Common myeloid progenitor, CD34-positive (primary cell): ENCODE data around the gene CEND1.

Experiments
- CTCF ChIA-PET: fragments of 350-600 bp; sonication (Branson Sonifier 250); formaldehyde crosslinking; loops from one replicate; lab custom pipeline; 2021; ENCODE audit warnings: antibody characterized with exemption; lab: Charles Lee
- POLR2A ChIA-PET: fragments of 350-600 bp; sonication (Branson Sonifier 250); formaldehyde crosslinking; loops from one replicate; lab custom pipeline; 2021; ENCODE audit warnings: antibody characterized with exemption; lab: Charles Lee
- DNase-seq, 3 donors: peaks; one replicate each; pipeline versions ENCODE4 v3.0.0 to v3.0.0-alpha.2; 2013
- H3K27ac ChIP-seq, 2 experiments: 1 replicate in 1 of 2; 2 replicates in 1 of 2; pipeline ENCODE4 v1.7.0; 2013; ENCODE audit warnings: inconsistent platforms in 2 of 2, low read length in 2 of 2, mild to moderate bottlenecking in 2 of 2, low read depth in 1 of 2, moderate library complexity in 1 of 2; ENCODE audit not compliant: severe bottlenecking in 2 of 2, insufficient read depth in 1 of 2, poor library complexity in 1 of 2
- H3K27me3 ChIP-seq, 5 experiments: replicated peaks in 2 of 5; 1 replicate in 3 of 5; 2 replicates in 2 of 5; pipeline versions ENCODE4 v1.6.1 to v1.7.0; 2013; ENCODE audit warnings: low read length in 4 of 5, mild to moderate bottlenecking in 2 of 5, moderate library complexity in 2 of 5, inconsistent platforms in 1 of 5; ENCODE audit not compliant: insufficient read depth in 5 of 5, control insufficient read depth in 4 of 5
- H3K36me3 ChIP-seq, 4 experiments: 1 replicate in 2 of 4; 2 replicates in 2 of 4; pipeline versions ENCODE4 v1.6.1 to v1.7.0; 2013; ENCODE audit warnings: low read length in 3 of 4, control low read depth in 1 of 4, mild to moderate bottlenecking in 1 of 4; ENCODE audit not compliant: control insufficient read depth in 4 of 4, insufficient read depth in 4 of 4
- H3K4me1 ChIP-seq, 4 experiments: 1 replicate in 3 of 4; 2 replicates in 1 of 4; pipeline versions ENCODE4 v1.6.1 to v1.7.1; 2013; ENCODE audit warnings: low read length in 3 of 4, mild to moderate bottlenecking in 3 of 4, control low read depth in 1 of 4, inconsistent platforms in 1 of 4, moderate library complexity in 1 of 4; ENCODE audit not compliant: control insufficient read depth in 4 of 4, insufficient read depth in 4 of 4; ENCODE audit errors: control extremely low read depth in 1 of 4
- H3K4me3 ChIP-seq, 7 experiments: 1 replicate in 4 of 7; 2 replicates in 3 of 7; pipeline versions ENCODE4 v1.5.1 to v1.7.0; 2013; ENCODE audit warnings: mild to moderate bottlenecking in 7 of 7, low read length in 6 of 7, moderate library complexity in 6 of 7, inconsistent platforms in 2 of 7, low read depth in 2 of 7, control low read depth in 1 of 7; ENCODE audit not compliant: insufficient read depth in 4 of 7, control insufficient read depth in 1 of 7; ENCODE audit errors: extremely low read depth in 1 of 7
- H3K9me3 ChIP-seq, 5 experiments: 1 replicate in 4 of 5; 2 replicates in 1 of 5; pipeline versions ENCODE4 v1.6.1 to v1.7.1; 2013; ENCODE audit warnings: low read length in 4 of 5, mild to moderate bottlenecking in 2 of 5, inconsistent platforms in 1 of 5, low read depth in 1 of 5, moderate library complexity in 1 of 5; ENCODE audit not compliant: control insufficient read depth in 4 of 5, insufficient read depth in 2 of 5; ENCODE audit errors: control extremely low read depth in 1 of 5
- WGBS: methylation state at CpG from one replicate; pipeline ENCODE4 v1.1.5; 2013; ENCODE audit not compliant: insufficient coverage; 5-methylcytosine and 5-hydroxymethylcytosine counted together

Gene CEND1

DNA sequence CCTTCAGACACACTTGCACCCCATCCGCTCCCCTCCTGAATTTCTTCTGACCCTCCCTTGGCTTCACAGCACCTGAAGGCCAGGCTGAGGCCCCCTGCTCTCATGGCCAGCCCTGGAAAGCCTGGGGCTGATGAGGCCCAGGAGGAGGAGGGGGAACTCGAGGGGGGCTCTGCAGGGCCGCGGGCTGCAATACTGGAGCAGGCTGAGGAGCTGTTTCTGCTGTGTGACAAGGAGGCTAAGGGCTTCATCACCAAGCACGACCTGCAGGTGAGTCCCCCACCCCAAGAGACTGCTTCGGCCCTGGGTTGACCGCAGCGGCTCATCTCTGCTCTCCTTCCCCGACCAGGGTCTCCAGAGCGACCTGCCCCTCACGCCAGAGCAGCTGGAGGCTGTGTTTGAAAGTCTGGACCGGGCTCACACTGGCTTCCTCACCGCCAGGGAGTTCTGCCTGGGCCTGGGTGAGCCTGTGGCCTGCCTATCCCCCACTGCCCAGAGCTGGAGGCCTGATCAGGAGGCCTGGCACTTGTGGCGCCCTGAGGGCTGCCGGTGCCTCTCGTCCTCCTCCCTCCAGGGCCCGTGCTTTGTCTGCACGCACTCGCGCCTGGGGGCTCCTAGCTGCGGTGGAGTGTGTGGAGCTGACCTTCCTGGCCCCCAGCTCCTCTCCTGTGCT is 38.8 kb upstream of the CEND1 start:
- DNase-seq: peak in 1 of 3 donors; percentile 37
- CTCF ChIA-PET: interaction anchor here (1.0 to 2.1 kb wide), 4 partner anchors 10 to 19 kb away, joined by 3 to 15 read pairs (median 4); partner anchors contain the start of genes PNPLA2 and RPLP2
- Histone ChIP-seq H3K4me1 (peaks cover 0 to 72% (median 69%) of the 10 kb centered on the region in 4 experiments), H3K9me3 (no peaks in the 10 kb centered on the region), H3K4me3 (peak overlapping the region in 4 of 7 experiments; percentile 13 to 62 (median 54)), H3K36me3 (peaks cover 0 to 21% (median 13%) of the 10 kb centered on the region in 4 experiments), H3K27me3 (peaks cover 0 to 56% (median 22%) of the 10 kb centered on the region in 5 experiments), H3K27ac (no peak overlapping the region)
- WGBS: 87% methylated on average over 12 of the region's 21 CpGs
- POLR2A ChIA-PET: interaction anchor here (1.1 to 1.6 kb wide), 2 partner anchors 10 to 13 kb away, joined by 5 to 6 read pairs; partner anchors contain the start of genes PNPLA2 and POLR2L

DNA sequence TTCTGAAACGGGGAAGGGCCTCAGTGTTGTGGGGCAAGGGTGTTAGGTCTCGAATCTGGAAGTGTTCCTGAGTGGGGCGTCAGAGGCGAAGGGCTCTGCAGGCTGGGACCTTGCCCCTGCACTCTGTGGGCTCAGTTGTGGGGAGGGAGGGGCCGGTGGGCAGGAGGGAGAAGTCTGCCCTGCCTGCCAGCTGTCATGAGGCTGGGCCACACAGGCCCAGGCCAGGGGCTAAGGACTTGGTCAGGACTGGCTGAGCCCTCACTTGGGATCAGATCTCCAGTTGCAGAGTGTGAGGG is 38.0 kb upstream of the CEND1 start, which contains the start of gene CRACR2B:
CRACR2B (plus strand) TSS at position 23 of the 296 bp plus-strand sequence. CDS start 689 bp downstream, outside the sequence.
- 54% methylated on average over 5 of the region's 5 CpGs for WGBS
- H3K9me3 ChIP-seq: no peaks in the 10 kb centered on the region
- H3K4me3 ChIP-seq: peak within 1 kb of the TSS; percentile 13 to 71 (median 54)
- POLR2A ChIA-PET: interaction anchor here (1.6 kb wide), 1 partner anchor 9 kb away, joined by 6 read pairs; the partner anchor contains the start of gene PNPLA2
- H3K36me3 ChIP-seq: peaks cover 0 to 26% (median 14%) of the 10 kb centered on the region in 4 experiments
- DNase-seq: no peak
- CTCF ChIA-PET: interaction anchor here (1.4 to 2.1 kb wide), 3 partner anchors 9 to 13 kb away, joined by 4 to 15 read pairs (median 5); partner anchors contain the start of gene PNPLA2
- no peak within 1 kb of the TSS for H3K27ac ChIP-seq
- H3K27me3 ChIP-seq: peaks cover 0 to 56% (median 22%) of the 10 kb centered on the region in 5 experiments
- H3K4me1 ChIP-seq: peaks cover 0 to 65% (median 62%) of the 10 kb centered on the region in 4 experiments

DNA sequence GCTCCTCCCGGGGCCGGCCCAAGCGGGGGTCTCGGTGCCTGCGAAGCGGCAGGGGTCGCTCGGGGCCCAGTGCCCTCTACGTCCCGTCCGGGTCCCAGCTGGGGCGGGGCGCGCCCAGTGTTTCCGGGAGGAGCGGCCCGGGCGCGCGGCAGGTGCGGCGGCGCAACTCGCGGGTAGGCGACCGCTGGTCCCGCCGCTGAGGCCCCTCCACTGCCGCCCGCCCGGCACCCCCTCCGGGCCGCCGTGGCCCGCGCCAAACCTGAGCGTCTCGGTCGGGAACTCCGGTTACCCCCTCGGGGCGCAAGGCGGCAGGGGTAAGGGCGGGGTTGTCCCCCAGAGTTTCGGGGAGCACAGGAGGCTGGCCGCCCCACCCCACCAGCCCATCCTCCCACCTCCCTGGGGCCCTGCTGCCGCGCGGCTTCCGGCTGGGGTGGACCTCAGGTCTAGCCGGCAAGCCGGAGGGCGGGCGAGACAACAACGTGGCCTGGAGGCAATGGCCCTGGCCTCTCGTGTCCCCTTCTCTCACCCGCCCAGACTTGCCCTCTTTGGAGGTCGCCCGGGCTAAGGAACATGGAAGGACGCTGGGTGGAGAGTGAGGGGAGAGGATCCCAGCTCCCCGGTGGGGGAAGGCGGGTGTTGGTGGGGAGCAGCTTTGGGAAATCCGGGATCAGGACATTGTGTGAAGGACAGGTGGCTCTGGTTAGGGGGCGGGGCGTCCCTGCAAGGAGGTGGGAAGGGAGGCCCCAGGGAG is 37.4 kb upstream of the CEND1 start:
- POLR2A ChIA-PET: interaction anchor here (1.6 kb wide), 1 partner anchor 8 kb away, joined by 6 read pairs; the partner anchor contains the start of gene PNPLA2
- H3K27me3 ChIP-seq: peaks cover 0 to 54% (median 22%) of the 10 kb centered on the region in 5 experiments

DNA sequence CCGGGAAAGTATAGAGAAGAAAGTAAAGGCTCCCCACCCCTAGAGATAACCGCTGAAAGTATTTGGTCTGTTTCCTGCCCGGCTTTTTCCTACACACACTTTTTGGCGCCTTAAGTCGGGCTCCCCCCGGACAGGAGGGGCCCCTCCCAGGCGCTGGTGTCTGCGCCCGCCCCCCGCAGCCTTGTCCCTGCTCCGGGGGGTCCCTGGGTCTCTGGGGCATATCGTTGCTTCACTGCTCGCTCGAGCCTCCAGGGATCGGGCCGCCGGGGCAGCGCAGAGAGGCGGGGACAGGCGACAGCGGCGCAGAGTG is 36.9 kb upstream of the CEND1 start:
- under 1% methylated on average over 22 of the region's 22 CpGs for WGBS
- no peaks in the 10 kb centered on the region for H3K9me3 ChIP-seq
- peak overlapping the region; percentile 13 to 71 (median 54) for H3K4me3 ChIP-seq
- POLR2A ChIA-PET: interaction anchor here (0.9 kb wide), 1 partner anchor 16 kb away, joined by 3 read pairs; the partner anchor contains the start of gene TSPAN4
- H3K36me3 ChIP-seq: peaks cover 0 to 31% (median 16%) of the 10 kb centered on the region in 4 experiments
- H3K27ac ChIP-seq: no peak overlapping the region
- CTCF ChIA-PET: interaction anchor here (1.8 kb wide), 1 partner anchor 8 kb away, joined by 4 read pairs; no protein-coding TSS in a partner anchor
- no peak for DNase-seq
- peaks cover 0 to 49% (median 22%) of the 10 kb centered on the region in 5 experiments for H3K27me3 ChIP-seq
- H3K4me1 ChIP-seq: peaks cover 0 to 69% (median 62%) of the 10 kb centered on the region in 4 experiments

More for the DNA sequence above, 37.4 kb upstream of the CEND1 start:
- Histone ChIP-seq H3K36me3 (peaks cover 0 to 29% (median 16%) of the 10 kb centered on the region in 4 experiments), H3K4me1 (peaks cover 0 to 65% (median 62%) of the 10 kb centered on the region in 4 experiments), H3K4me3 (peak overlapping the region in 6 of 7 experiments; percentile 40 to 71 (median 59)), H3K9me3 (no peaks in the 10 kb centered on the region), H3K27ac (no peak overlapping the region)
- WGBS: 3% methylated on average over 52 of the region's 66 CpGs
- DNase-seq: no peak
- CTCF ChIA-PET: interaction anchor here (1.4 kb wide), 1 partner anchor 12 kb away, joined by 4 read pairs; no protein-coding TSS in a partner anchor

DNA sequence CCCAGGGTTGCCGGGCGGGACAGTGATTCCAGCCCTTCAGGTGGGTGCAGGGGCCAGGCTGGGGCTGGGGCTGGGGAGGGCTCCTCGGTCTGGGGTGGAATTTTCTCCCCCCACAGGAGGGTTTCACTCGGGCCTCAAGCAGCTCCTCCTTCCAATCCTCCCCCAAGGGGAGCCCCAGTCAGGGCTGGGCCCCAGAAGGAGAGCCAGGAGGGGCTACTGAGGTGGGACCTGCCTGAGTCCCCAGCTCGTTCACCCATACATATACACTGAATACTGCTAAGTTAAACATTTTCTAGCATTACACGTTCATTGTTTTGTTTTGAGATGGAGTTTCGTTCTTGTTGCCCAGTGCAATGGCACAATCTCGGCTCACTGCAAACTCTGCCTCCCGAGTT is 36.3 kb upstream of the CEND1 start:
- WGBS: 87% methylated on average over 5 of the region's 9 CpGs
- Histone ChIP-seq H3K9me3 (no peaks in the 10 kb centered on the region), H3K4me3 (no peak overlapping the region), H3K36me3 (peaks cover 0 to 32% (median 16%) of the 10 kb centered on the region in 4 experiments), H3K27ac (no peak overlapping the region), H3K4me1 (peaks cover 0 to 74% (median 66%) of the 10 kb centered on the region in 4 experiments), H3K27me3 (peaks cover 0 to 43% (median 20%) of the 10 kb centered on the region in 5 experiments)
- POLR2A ChIA-PET: interaction anchor here (0.9 kb wide), 1 partner anchor 17 kb away, joined by 3 read pairs; the partner anchor contains the start of gene TSPAN4
- CTCF ChIA-PET: interaction anchor here (1.8 kb wide), 1 partner anchor 9 kb away, joined by 4 read pairs; no protein-coding TSS in a partner anchor
- DNase-seq: no peak

DNA sequence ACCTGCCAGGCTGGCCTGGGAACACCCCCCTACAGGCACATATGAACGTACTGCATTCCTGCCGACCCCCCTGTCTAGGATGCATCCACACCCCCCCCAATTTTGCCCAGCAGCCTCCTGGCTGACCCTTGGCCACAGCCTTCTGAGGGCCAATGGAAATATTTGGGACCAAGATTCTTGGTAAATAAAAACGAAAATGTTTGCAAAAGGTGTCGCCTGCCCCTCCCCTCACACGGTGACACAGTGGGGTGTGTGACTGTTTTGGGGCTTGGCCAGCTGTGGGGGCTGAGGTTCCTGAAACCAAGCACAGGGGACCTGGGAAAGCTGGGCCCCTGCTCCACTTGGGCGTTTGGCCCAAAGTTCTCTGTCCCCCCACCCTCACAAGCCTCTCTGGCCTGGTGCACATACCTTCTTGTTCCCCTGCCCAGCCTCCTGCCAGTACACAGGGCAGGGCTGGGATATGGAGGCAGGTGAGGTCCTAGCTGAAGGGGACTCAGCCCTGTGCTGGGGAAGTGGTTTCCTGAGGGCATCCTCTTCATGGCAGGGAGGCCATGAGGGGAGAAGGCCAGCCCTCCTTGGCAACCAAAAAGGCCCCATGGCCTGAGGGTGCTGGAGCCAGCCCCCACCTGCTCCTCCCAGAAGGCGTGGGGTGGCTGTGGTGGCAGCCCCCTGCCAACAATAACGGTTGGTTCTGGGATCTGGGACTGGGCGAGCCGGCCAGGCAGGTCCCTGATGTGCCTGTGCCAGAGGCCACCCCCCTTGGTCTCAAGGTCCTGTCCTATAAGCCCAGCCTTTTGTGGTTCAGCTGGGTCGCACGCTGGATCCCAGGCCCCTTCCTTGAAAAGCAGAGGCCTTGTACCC is 35.7 kb upstream of the CEND1 start:
- Histone ChIP-seq H3K9me3 (no peaks in the 10 kb centered on the region), H3K27ac (no peak overlapping the region), H3K36me3 (peaks cover 0 to 32% (median 16%) of the 10 kb centered on the region in 4 experiments), H3K4me1 (peaks cover 0 to 74% (median 68%) of the 10 kb centered on the region in 4 experiments), H3K27me3 (peaks cover 0 to 37% (median 15%) of the 10 kb centered on the region in 5 experiments), H3K4me3 (no peak overlapping the region)
- POLR2A ChIA-PET: interaction anchor here (0.9 kb wide), 1 partner anchor 17 kb away, joined by 3 read pairs; the partner anchor contains the start of gene TSPAN4
- DNase-seq: no peak
- 90% methylated on average over 7 of the region's 12 CpGs for WGBS
- CTCF ChIA-PET: interaction anchor here (1.8 kb wide), 1 partner anchor 9 kb away, joined by 4 read pairs; no protein-coding TSS in a partner anchor
